ENCODE data around the gene NPB.

- TF ChIP-seq CTCF (IDR thresholded peaks at IDR 0.05) (peak in 3 of 6 experiments; percentile 44 to 52 (median 48)), POLR2A (IDR thresholded peaks at IDR 0.05) (peak; percentile 86 to 98 (median 90)), EP300 (IDR thresholded peaks at IDR 0.05) (peak in 1 of 4 donors; percentile 82), POLR2AphosphoS5 (IDR thresholded peaks at IDR 0.05) (peak; percentile 99 to 100)
Measured at GRCh38 chr17:81860756-81861568, 41.1 kb upstream of the NPB start.
